IMR-90 (cell line): Measurements from ENCODE around the gene MBTD1. TPM values are rescaled to one million over a fixed set of nuclear protein-coding genes. Genes with fewer than 3 reads are reported as not detected.

ENCODE experiments used
- ATAC-seq: fragments of 200-7000 bp; cut with Tn5 transposase; 2 replicates; pipeline ENCODE4 v1.9.1; 2020; ENCODE audit warnings: low read depth, mild to moderate bottlenecking, moderate library complexity
- BruUV-seq: library from RNA; stranded (reverse); fragments of 400-500 nt; replicated peaks from 2 replicates; lab custom pipeline; 2021; lab: Mats Ljungman, UMichigan
- CTCF ChIA-PET: fragments of 300-600 bp; formaldehyde crosslinking; extraction: SDS; loops from one replicate; lab custom pipeline; 2021; ENCODE audit warnings: antibody characterized with exemption; lab: Yijun Ruan, JAX
- POLR2A ChIA-PET: fragments of 300-600 bp; sonication (Branson Sonifier 250); formaldehyde crosslinking; loops from one replicate; lab custom pipeline; 2022; ENCODE audit warnings: antibody characterized with exemption; ENCODE audit not compliant: unreplicated experiment; lab: Charles Lee
- DNase-seq: peaks from one replicate; pipeline ENCODE4 v3.0.0; 2013
- H2AFZ ChIP-seq: replicated peaks from 2 replicates; pipeline ENCODE3; 2013; ENCODE audit warnings: low read length, mild to moderate bottlenecking; ENCODE audit not compliant: poor library complexity
- H2AK5ac ChIP-seq: 2 replicates; pipeline ENCODE4 v1.6.1; 2013; ENCODE audit warnings: low read depth, low read length, inconsistent platforms
- H2AK9ac ChIP-seq: replicated peaks from 2 replicates; pipeline ENCODE3; 2013; ENCODE audit warnings: mild to moderate bottlenecking, low read depth, low read length, moderate library complexity; ENCODE audit not compliant: poor library complexity
- H2BK120ac ChIP-seq: 2 replicates; pipeline ENCODE4 v1.6.1; 2013; ENCODE audit warnings: low read depth, low read length, inconsistent platforms
- H2BK15ac ChIP-seq: 3 replicates; pipeline ENCODE4 v1.6.1; 2013; ENCODE audit warnings: low read depth, low read length, inconsistent platforms
- H2BK20ac ChIP-seq: 2 replicates; pipeline ENCODE4 v1.6.1; 2013; ENCODE audit warnings: low read depth, mild to moderate bottlenecking, inconsistent platforms, low read length, moderate library complexity
- H2BK5ac ChIP-seq: 2 replicates; pipeline ENCODE4 v1.6.1; 2013; ENCODE audit warnings: mild to moderate bottlenecking, low read depth, low read length, inconsistent platforms; ENCODE audit not compliant: poor library complexity, severe bottlenecking
- H3K14ac ChIP-seq: replicated peaks from 2 replicates; pipeline ENCODE4 v1.6.1; 2013; ENCODE audit warnings: low read depth, low read length, inconsistent platforms
- H3K18ac ChIP-seq: 2 replicates; pipeline ENCODE4 v1.6.1; 2013; ENCODE audit warnings: low read depth, low read length, control low read depth
- H3K23ac ChIP-seq: 2 replicates; pipeline ENCODE4 v1.6.1; 2013; ENCODE audit warnings: low read depth, low read length, inconsistent platforms
- H3K27ac ChIP-seq: 2 replicates; pipeline ENCODE4 v1.5.1; 2013; ENCODE audit warnings: mild to moderate bottlenecking, control low read depth, low read length; ENCODE audit not compliant: insufficient read depth
- H3K27me3 ChIP-seq: 2 replicates; pipeline ENCODE4 v1.6.1; 2013; ENCODE audit warnings: low read length; ENCODE audit not compliant: control insufficient read depth, insufficient read depth
- H3K36me3 ChIP-seq: 2 replicates; pipeline ENCODE4 v1.6.1; 2013; ENCODE audit warnings: low read length, mixed read lengths; ENCODE audit not compliant: control insufficient read depth, insufficient read depth
- H3K4ac ChIP-seq: 2 replicates; pipeline ENCODE4 v1.6.1; 2013; ENCODE audit warnings: low read depth, low read length, inconsistent platforms
- H3K4me1 ChIP-seq: 2 replicates; pipeline ENCODE4 v1.6.1; 2013; ENCODE audit warnings: low read length, mixed read lengths; ENCODE audit not compliant: control insufficient read depth, insufficient read depth
- H3K4me2 ChIP-seq: 2 replicates; pipeline ENCODE4 v1.6.1; 2013; ENCODE audit warnings: low read depth, mild to moderate bottlenecking, control low read depth, low read length, moderate library complexity
- H3K4me3 ChIP-seq: 2 replicates; pipeline ENCODE4 v1.5.1; 2013; ENCODE audit warnings: low read depth, mild to moderate bottlenecking, control low read depth, low read length, moderate library complexity; ENCODE audit not compliant: insufficient read depth
- H3K56ac ChIP-seq: 2 replicates; pipeline ENCODE4 v1.6.1; 2013; ENCODE audit warnings: low read length, inconsistent platforms; ENCODE audit not compliant: insufficient read depth; ENCODE audit errors: extremely low read depth
- H3K79me1 ChIP-seq, 2 experiments: 2 replicates each; pipeline ENCODE4 v1.6.1; 2013; ENCODE audit warnings: low read length in 2 of 2, inconsistent platforms in 1 of 2, low read depth in 1 of 2
- H3K9ac ChIP-seq: 2 replicates; pipeline ENCODE4 v1.6.1; 2013; ENCODE audit warnings: low read depth, low read length, control low read depth
- H3K9me1 ChIP-seq: 2 replicates; pipeline ENCODE4 v1.6.1; 2013; ENCODE audit warnings: low read length, inconsistent platforms; ENCODE audit not compliant: insufficient read depth
- H3K9me3 ChIP-seq: 2 replicates; pipeline ENCODE4 v1.6.1; 2013; ENCODE audit warnings: low read length; ENCODE audit not compliant: control insufficient read depth, insufficient read depth
- H4K20me1 ChIP-seq: 2 replicates; pipeline ENCODE4 v1.6.1; 2013; ENCODE audit warnings: low read length, inconsistent platforms; ENCODE audit not compliant: insufficient read depth
- H4K5ac ChIP-seq: 2 replicates; pipeline ENCODE4 v1.6.1; 2013; ENCODE audit warnings: mild to moderate bottlenecking, low read depth, low read length, control low read depth
- H4K8ac ChIP-seq, 2 experiments: 2 replicates each; pipeline ENCODE4 v1.6.1; 2013; ENCODE audit warnings: low read depth in 2 of 2, low read length in 2 of 2, control low read depth in 1 of 2, inconsistent platforms in 1 of 2
- H4K91ac ChIP-seq: 2 replicates; pipeline ENCODE4 v1.6.1; 2013; ENCODE audit warnings: low read depth, low read length, inconsistent platforms; ENCODE audit not compliant: insufficient read depth
- FOS ChIP-seq: fragments of 150-350 bp; IDR thresholded peaks from 2 replicates; pipeline ENCODE4 v1.6.1; 2016; ENCODE audit warnings: low read depth, low read length
- MAFK ChIP-seq: IDR thresholded peaks from 2 replicates; pipeline ENCODE4 v1.6.1; 2012; ENCODE audit warnings: low read depth, low read length, improper control_type of control experiment
- MAZ ChIP-seq: IDR thresholded peaks from 2 replicates; pipeline ENCODE4 v1.6.1; 2012; ENCODE audit warnings: low read depth, mild to moderate bottlenecking, low read length, improper control_type of control experiment, moderate library complexity, borderline replicate concordance
- RAD21 ChIP-seq: IDR thresholded peaks from 2 replicates; pipeline ENCODE4 v1.6.1; 2012; ENCODE audit warnings: low read length, improper control_type of control experiment
- RCOR1 ChIP-seq: IDR thresholded peaks from 2 replicates; pipeline ENCODE4 v1.6.1; 2012; ENCODE audit warnings: mild to moderate bottlenecking, low read length, improper control_type of control experiment; ENCODE audit not compliant: insufficient replicate concordance
- RFX5 ChIP-seq: IDR thresholded peaks from 2 replicates; pipeline ENCODE4 v1.8.0; 2012; ENCODE audit warnings: low read depth, mild to moderate bottlenecking, low read length, moderate library complexity
- USF2 ChIP-seq: fragments of 150-350 bp; IDR thresholded peaks from 2 replicates; pipeline ENCODE4 v1.6.1; 2017; ENCODE audit warnings: mild to moderate bottlenecking, antibody characterized with exemption, low read length, low read depth
- WGBS, 2 experiments: methylation state at CpG; one replicate each; pipeline versions ENCODE4 v1.1.5 to v1.1.7; 2013; ENCODE audit warnings: missing lambda C conversion rate in 2 of 2; ENCODE audit not compliant: insufficient read length in 1 of 2; ENCODE audit errors: extremely low coverage in 2 of 2; 5-methylcytosine and 5-hydroxymethylcytosine counted together
- dilution Hi-C: fragments of 300-500 bp; cut with HindIII; formaldehyde crosslinking; loops from one replicate; pipeline ENCODE4 v1.14.3; 2018; ENCODE audit warnings: low sequenced_read_pairs; ENCODE audit not compliant: unreplicated experiment
- in situ Hi-C: fragments of 300-500 bp; cut with MboI; formaldehyde crosslinking; loops from 3 replicates; pipeline ENCODE4 v1.14.3; 2019; ENCODE audit warnings: low sequenced_read_pairs, inconsistent platforms, mixed read lengths
- intact Hi-C: fragments of 100-400 bp; cut with micrococcal nuclease; formaldehyde crosslinking; loops from 2 replicates; pipeline ENCODE4 v1.10.0; 2022
- polyA plus RNA-seq, 3 experiments: library from polyadenylated mRNA; depleted of rRNA; stranded (reverse); fragments of >200 nt; gene quantifications; 2 replicates each; pipeline ENCODE4 v1.2.3, GENCODE V29; 2012; ENCODE audit warnings: low replicate concordance in 1 of 3
- total RNA-seq: library from RNA; depleted of rRNA; stranded (reverse); fragments of >200 nt; gene quantifications from 2 replicates; pipeline ENCODE4 v1.2.3, GENCODE V29; 2012

Gene MBTD1
- total and polyA plus RNA-seq, 2 of the 4 experiments (the other 2 are of a cell fraction), result 3.2 to 5.6 TPM

- no TSS peak for BruUV-seq
- Histone ChIP-seq H2BK120ac (no peak overlapping the region), H2AK9ac (no peak overlapping the region), H3K56ac (no peak overlapping the region), H3K9me1 (peaks cover 2% of the 10 kb centered on the region; the same call in 1 of the 2 replicates), H2AK5ac (no peak overlapping the region), H3K4me3 (no peak overlapping the region), H3K14ac (no peak overlapping the region), H3K18ac (no peak overlapping the region), H3K4me2 (no peak overlapping the region), H3K9me3 (no peaks in the 10 kb centered on the region), H4K91ac (no peak overlapping the region), H2BK20ac (no peak overlapping the region), H4K5ac (no peak overlapping the region), H3K4ac (no peak overlapping the region), H4K8ac (no peak overlapping the region), H3K27me3 (no peaks in the 10 kb centered on the region), H3K79me1 (peaks cover 10 to 38% of the 10 kb centered on the region in 2 experiments), H2AFZ (no peak overlapping the region), H3K27ac (no peak overlapping the region), H4K20me1 (peaks cover 16% of the 10 kb centered on the region), H3K36me3 (peaks cover 10% of the 10 kb centered on the region), H3K9ac (no peak overlapping the region), H3K4me1 (no peaks in the 10 kb centered on the region; the same call in 1 of the 2 replicates), H2BK5ac (no peak overlapping the region), H3K23ac (no peak overlapping the region), H2BK15ac (no peak overlapping the region)
- WGBS, 2 experiments, result no CpG with 5 or more reads among the region's 3 CpGs
- intact Hi-C loops, result loop anchor here (5.0 kb wide), 1 partner anchor 39 kb away; no protein-coding TSS in a partner anchor
- TF ChIP-seq RCOR1 (no peak), MAFK (no peak), RFX5 (no peak), USF2 (no peak), RAD21 (no peak), FOS (no peak), MAZ (no peak)
- ChIA-PET POLR2A (no interaction called here), CTCF (no interaction called here)
- no peak for DNase-seq
- dilution Hi-C loops, result no loop called here
- no peak for ATAC-seq
- in situ Hi-C loops, result no loop called here
These were observed 3.7 kb downstream of the MBTD1 start for GRCh38 chr17:51256101-51256500.
